Erythroblast (primary cell): ENCODE data around the gene ACTMAP.

Source experiments
- GATA1 ChIP-seq: IDR thresholded peaks from 2 replicates; pipeline ENCODE4 v1.6.1; 2011; ENCODE audit warnings: low read depth, mild to moderate bottlenecking, control low read depth, low read length, moderate library complexity
- POLR2A ChIP-seq: IDR thresholded peaks from 2 replicates; pipeline ENCODE4 v1.6.1; 2011; ENCODE audit warnings: mild to moderate bottlenecking, low read length

GRCh38 chr19:40723661-40724254 lies 26.5 kb downstream of the ACTMAP start:
- TF ChIP-seq POLR2A (no peak), GATA1 (no peak)
